Left lung (tissue), 10 donors: ENCODE measurements around the gene PRM1. TPM values are rescaled to one million over a fixed set of nuclear protein-coding genes. Genes with fewer than 3 reads are reported as not detected.
A peak's percentile ranks its signal among the peaks of the same experiment; 100 is the strongest.

Experiments used
- ATAC-seq: fragments of 200-7000 bp; cut with Tn5 transposase; one replicate; pipeline ENCODE4 v1.9.1; 2020; ENCODE audit warnings: moderate library complexity
- DNase-seq, 4 donors: peaks; one replicate each; pipeline ENCODE4 v3.0.0-alpha.2; 2013 to 2020
- H3K27ac ChIP-seq, 2 donors: fragments of 200-600 bp; sonication (generic) in 1 of 2; one replicate each; pipeline versions ENCODE4 v1.5.0 to v1.8.0; 2020 to 2021
- H3K27me3 ChIP-seq, 2 donors: fragments of 200-600 bp; sonication (generic) in 1 of 2; one replicate each; pipeline versions ENCODE4 v1.5.0 to v1.8.0; 2020 to 2021
- H3K36me3 ChIP-seq, 2 donors: fragments of 200-600 bp; sonication (generic) in 1 of 2; one replicate each; pipeline versions ENCODE4 v1.5.0 to v1.8.0; 2020 to 2021
- H3K4me1 ChIP-seq, 2 donors: fragments of 200-600 bp; one replicate each; pipeline ENCODE4 v1.8.0; 2021
- H3K4me3 ChIP-seq, 2 donors: fragments of 200-600 bp; sonication (generic) in 1 of 2; one replicate each; pipeline versions ENCODE4 v1.5.0 to v1.8.0; 2020 to 2021; ENCODE audit warnings: mild to moderate bottlenecking in 1 of 2
- H3K9me3 ChIP-seq, 2 donors: fragments of 200-600 bp; sonication (generic) in 1 of 2; one replicate each; pipeline versions ENCODE4 v1.5.0 to v1.8.0; 2020 to 2021
- CTCF ChIP-seq, 2 donors: fragments of 200-600 bp; sonication (generic) in 1 of 2; IDR thresholded peaks; one replicate each; pipeline versions ENCODE4 v1.5.0 to v1.8.0; 2021; ENCODE audit warnings: antibody characterized with exemption in 2 of 2
- intact Hi-C, 2 donors: fragments of 100-400 bp; cut with DNase I; formaldehyde crosslinking; loops; one replicate each; pipeline versions ENCODE4 v1.11.2 to v1.14.2; 2022
- microRNA-seq, 2 donors: library from miRNA; unstranded; fragments of <30 nt; microRNA quantifications; one replicate each; pipeline ENCODE4, GENCODE V29; 2019
- polyA plus RNA-seq, 6 donors: library from polyadenylated mRNA; unstranded; fragments of 120-200 nt; gene quantifications; one replicate each; pipeline ENCODE4 v1.2.1, GENCODE V29; 2013; ENCODE audit not compliant: insufficient read length in 6 of 6
- total RNA-seq, 2 donors: library from RNA; stranded (reverse); fragmentation: NEBNext Ultra II Directional; extraction: Animal tissue kit (Norgen Biotek cat#: 25700); gene quantifications; one replicate each; pipeline ENCODE4 v1.2.1, GENCODE V29; 2021
- donor health status: DM: no; HTN: yes; CAD: no.
- donor health status: DM: no; HTN: no; CAD: no.

Gene PRM1
- total and polyA plus RNA-seq, 8 donors = 0.44 TPM; not detected in 7

GRCh38 chr16:11233727-11234376, 47.3 kb downstream of the PRM1 start:
- Histone ChIP-seq H3K4me3 (no peak overlapping the region), H3K27me3 (no peaks in the 10 kb centered on the region), H3K9me3 (no peaks in the 10 kb centered on the region), H3K36me3 (no peaks in the 10 kb centered on the region), H3K27ac (peak overlapping the region in 1 of 2 donors; percentile 77), H3K4me1 (peaks cover 0 to 62% of the 10 kb centered on the region in 2 donors)
- TF ChIP-seq CTCF (IDR thresholded peaks at IDR 0.05) = no peak
- DNase-seq = no peak
- no peak for ATAC-seq
- intact Hi-C loops = no loop called here

- Histone ChIP-seq H3K4me1 (peaks cover 0 to 62% of the 10 kb centered on the region in 2 donors), H3K27me3 (no peaks in the 10 kb centered on the region), H3K36me3 (no peaks in the 10 kb centered on the region), H3K9me3 (no peaks in the 10 kb centered on the region), H3K27ac (peak overlapping the region; percentile 4 to 77), H3K4me3 (peak overlapping the region in 1 of 2 donors; percentile 3)
- intact Hi-C loops = no loop called here
- DNase-seq (peak in 3 of 4 donors; percentile 43 to 91 (median 85)), ATAC-seq (peak; percentile 60)
- TF ChIP-seq CTCF (IDR thresholded peaks at IDR 0.05) = no peak
Observed at GRCh38 chr16:11232852-11233726, 48.0 kb downstream of the PRM1 start.

GRCh38 chr16:11232302-11232851, 48.8 kb downstream of the PRM1 start:
- Histone ChIP-seq H3K4me1 (peaks cover 0 to 59% of the 10 kb centered on the region in 2 donors), H3K27ac (peak overlapping the region; percentile 4 to 77), H3K4me3 (no peak overlapping the region), H3K36me3 (no peaks in the 10 kb centered on the region), H3K27me3 (no peaks in the 10 kb centered on the region), H3K9me3 (no peaks in the 10 kb centered on the region)
- ATAC-seq (no peak), DNase-seq (no peak)
- no peak for TF ChIP-seq CTCF (IDR thresholded peaks at IDR 0.05)
- intact Hi-C loops = no loop called here

- intact Hi-C loops = no loop called here
- no peak for DNase-seq
- ATAC-seq = no peak
- H3K4me1 ChIP-seq = peaks cover 0 to 50% of the 10 kb centered on the region in 2 donors
- H3K36me3 ChIP-seq = no peaks in the 10 kb centered on the region
- H3K9me3 ChIP-seq = no peaks in the 10 kb centered on the region
- no peak overlapping the region for H3K4me3 ChIP-seq
- no peak for TF ChIP-seq CTCF (IDR thresholded peaks at IDR 0.05)
- H3K27ac ChIP-seq = peak overlapping the region in 1 of 2 donors; percentile 6
- H3K27me3 ChIP-seq = no peaks in the 10 kb centered on the region
Observed at GRCh38 chr16:11231367-11231970, 49.7 kb downstream of the PRM1 start.

Small RNA genes lying within 50 kb of the gene (microRNA-seq; reads per million reads assigned to microRNA genes)
- gene MIR548H2 = 0 reads per million in 2 donors

Other genes starting within 250 kb of the PRM1 start
- gene SOCS1, start 25.1 kb downstream of the PRM1 start, total RNA-seq = 10 to 100 TPM; 11.8 to 21.4 TPM
- 10 to 100 TPM; 12.1 to 27.4 (median 22.7) TPM for gene SOCS1, start 25.1 kb downstream of the PRM1 start, polyA plus RNA-seq
- not detected for gene TNP2, start 12.0 kb downstream of the PRM1 start, total RNA-seq
- not detected for gene TNP2, start 12.0 kb downstream of the PRM1 start, polyA plus RNA-seq
- not detected for gene PRM3, start 7.7 kb downstream of the PRM1 start, total RNA-seq
- gene PRM3, start 7.7 kb downstream of the PRM1 start, polyA plus RNA-seq = not detected
- not detected for gene PRM2, start 4.8 kb downstream of the PRM1 start, total RNA-seq
- not detected for gene PRM2, start 4.8 kb downstream of the PRM1 start, polyA plus RNA-seq
- gene RMI2, start 64.1 kb upstream of the PRM1 start, total RNA-seq = 10 to 100 TPM in 1 of 2 donors, 1 to 10 TPM in 1; 9.6 to 14.1 TPM
- gene RMI2, start 64.1 kb upstream of the PRM1 start, polyA plus RNA-seq = 10 to 100 TPM; 20.8 to 34.5 (median 29.9) TPM